Breast epithelium (tissue), 4 donors: ENCODE results near the gene MAP4K4. TPM values are rescaled to one million over a fixed set of nuclear protein-coding genes. Genes with fewer than 3 reads are reported as not detected.

Source experiments
- DNase-seq, 2 donors: peaks; one replicate each; pipeline ENCODE4 v3.0.0-alpha.2; 2019; ENCODE audit warnings: low spot score in 2 of 2
- H3K27ac ChIP-seq, 2 donors: fragments of 200-600 bp; sonication (generic) in 1 of 2; one replicate each; pipeline ENCODE4 v1.5.1; 2016 to 2019; ENCODE audit warnings: mild to moderate bottlenecking in 1 of 2
- H3K27me3 ChIP-seq, 2 donors: fragments of 200-600 bp; sonication (generic) in 1 of 2; one replicate each; pipeline versions ENCODE4 v1.5.1 to v1.6.0; 2017 to 2019; ENCODE audit warnings: control low read depth in 1 of 2, mild to moderate bottlenecking in 1 of 2
- H3K36me3 ChIP-seq: fragments of 200-600 bp; one replicate; pipeline ENCODE4 v1.5.1; 2019
- H3K4me1 ChIP-seq, 2 donors: fragments of 200-600 bp; sonication (generic); one replicate each; pipeline ENCODE4 v1.5.1; 2016 to 2019; ENCODE audit warnings: control low read depth in 1 of 2
- H3K4me3 ChIP-seq, 3 donors: fragments of 200-600 bp; sonication (generic); 1 replicate in 2 of 3; 2 replicates in 1 of 3; pipeline ENCODE4 v1.5.1; 2016 to 2019; ENCODE audit warnings: mild to moderate bottlenecking in 3 of 3, moderate library complexity in 2 of 3
- H3K9me3 ChIP-seq, 2 donors: fragments of 200-600 bp; sonication (generic) in 1 of 2; one replicate each; pipeline ENCODE4 v1.5.1; 2016 to 2019; ENCODE audit warnings: control low read depth in 1 of 2
- CTCF ChIP-seq, 3 donors: fragments of 450-650 bp; IDR thresholded peaks; one replicate each; pipeline ENCODE4 v1.5.1; 2016 to 2017; ENCODE audit warnings: antibody characterized with exemption in 3 of 3, mild to moderate bottlenecking in 3 of 3, moderate library complexity in 3 of 3
- POLR2A ChIP-seq: fragments of 450-650 bp; IDR thresholded peaks from one replicate; pipeline ENCODE4 v1.6.1; 2016; ENCODE audit warnings: antibody characterized with exemption, mild to moderate bottlenecking, moderate library complexity
- POLR2AphosphoS5 ChIP-seq, 3 donors: sonication (generic); formaldehyde crosslinking; IDR thresholded peaks; one replicate each; pipeline ENCODE4 v1.6.1; 2017; ENCODE audit warnings: antibody characterized with exemption in 3 of 3
- intact Hi-C: fragments of 100-400 bp; cut with DNase I; formaldehyde crosslinking; loops from one replicate; pipeline ENCODE4 v1.15.1; 2023; ENCODE audit warnings: low total_unique reads
- total RNA-seq, 3 donors: library from RNA; depleted of rRNA; stranded (reverse); fragments of >200 nt; gene quantifications; one replicate each; pipeline ENCODE4 v1.1.0, GENCODE V29; 2016

Gene MAP4K4
- total RNA-seq, 3 donors from 2014 or later = 62.1 to 89.1 (median 74.7) TPM

- H3K27me3 ChIP-seq = no peaks in the 10 kb centered on the region
- peak overlapping the region in 1 of 2 donors; percentile 48 for H3K27ac ChIP-seq
- no peak overlapping the region for H3K4me3 ChIP-seq
- no peak for DNase-seq
- intact Hi-C loops = no loop called here
- H3K36me3 ChIP-seq = no peaks in the 10 kb centered on the region
- H3K9me3 ChIP-seq = no peaks in the 10 kb centered on the region
- peaks cover 0 to 2% of the 10 kb centered on the region in 2 donors for H3K4me1 ChIP-seq
- TF ChIP-seq CTCF (IDR thresholded peaks at IDR 0.05) = no peak
- no peak for TF ChIP-seq POLR2AphosphoS5 (IDR thresholded peaks at IDR 0.05)
- no peak for TF ChIP-seq POLR2A
These were observed 58.8 kb downstream of the MAP4K4 start for GRCh38 chr2:101756266-101756665.

GRCh38 chr2:101758001-101758400 is 60.5 kb downstream of the MAP4K4 start:
- no peak for DNase-seq
- no peaks in the 10 kb centered on the region for H3K9me3 ChIP-seq
- intact Hi-C loops = no loop called here
- no peaks in the 10 kb centered on the region for H3K36me3 ChIP-seq
- no peak overlapping the region for H3K4me3 ChIP-seq
- no peak for TF ChIP-seq POLR2AphosphoS5 (IDR thresholded peaks at IDR 0.05)
- no peak for TF ChIP-seq CTCF (IDR thresholded peaks at IDR 0.05)
- no peak for TF ChIP-seq POLR2A
- no peak overlapping the region for H3K27ac ChIP-seq
- peaks cover 0 to 7% of the 10 kb centered on the region in 2 donors for H3K4me1 ChIP-seq
- no peaks in the 10 kb centered on the region for H3K27me3 ChIP-seq

- H3K36me3 ChIP-seq = no peaks in the 10 kb centered on the region
- no peak for DNase-seq
- H3K4me3 ChIP-seq = no peak overlapping the region
- no peaks in the 10 kb centered on the region for H3K9me3 ChIP-seq
- intact Hi-C loops = no loop called here
- peak overlapping the region in 1 of 2 donors; percentile 68 for H3K27ac ChIP-seq
- H3K27me3 ChIP-seq = no peaks in the 10 kb centered on the region
- TF ChIP-seq CTCF (IDR thresholded peaks at IDR 0.05) (no peak), POLR2A (no peak), POLR2AphosphoS5 (IDR thresholded peaks at IDR 0.05) (no peak)
- H3K4me1 ChIP-seq = peaks cover 7 to 15% of the 10 kb centered on the region in 2 donors
These were observed 61.7 kb downstream of the MAP4K4 start for GRCh38 chr2:101759162-101759561.

GRCh38 chr2:101762451-101763171 is 65.1 kb downstream of the MAP4K4 start:
- H3K36me3 ChIP-seq = no peaks in the 10 kb centered on the region
- H3K27ac ChIP-seq = peak overlapping the region; percentile 62 to 78
- peaks cover 7 to 16% of the 10 kb centered on the region in 2 donors for H3K4me1 ChIP-seq
- intact Hi-C loops = no loop called here
- H3K9me3 ChIP-seq = no peaks in the 10 kb centered on the region
- H3K27me3 ChIP-seq = no peaks in the 10 kb centered on the region
- H3K4me3 ChIP-seq = no peak overlapping the region
- DNase-seq = no peak
- TF ChIP-seq CTCF (IDR thresholded peaks at IDR 0.05) (no peak), POLR2A (no peak), POLR2AphosphoS5 (IDR thresholded peaks at IDR 0.05) (no peak)

GRCh38 chr2:101763496-101764333 is 66.2 kb downstream of the MAP4K4 start:
- no peaks in the 10 kb centered on the region for H3K36me3 ChIP-seq
- no peaks in the 10 kb centered on the region for H3K9me3 ChIP-seq
- peaks cover 7 to 19% of the 10 kb centered on the region in 2 donors for H3K4me1 ChIP-seq
- no peak overlapping the region for H3K4me3 ChIP-seq
- no peak for DNase-seq
- intact Hi-C loops = no loop called here
- H3K27me3 ChIP-seq = no peaks in the 10 kb centered on the region
- TF ChIP-seq POLR2AphosphoS5 (IDR thresholded peaks at IDR 0.05) (no peak), POLR2A (no peak), CTCF (IDR thresholded peaks at IDR 0.05) (no peak)
- H3K27ac ChIP-seq = peak overlapping the region; percentile 15 to 52
